UCSD-AML1 (cell line): Measurements from ENCODE around the gene UIMC1.
"Not testable (repeated sequence)": the region's sequence is repeated elsewhere in the genome, so short reads cannot be mapped to it uniquely, and the experiment has no call there.

ENCODE experiments used
- DNase-seq: peaks from one replicate; lab custom pipeline; 2025; ENCODE audit not compliant: unreplicated experiment; lab: John Stamatoyannopoulos, UW

UIMC1 gene

DNA sequence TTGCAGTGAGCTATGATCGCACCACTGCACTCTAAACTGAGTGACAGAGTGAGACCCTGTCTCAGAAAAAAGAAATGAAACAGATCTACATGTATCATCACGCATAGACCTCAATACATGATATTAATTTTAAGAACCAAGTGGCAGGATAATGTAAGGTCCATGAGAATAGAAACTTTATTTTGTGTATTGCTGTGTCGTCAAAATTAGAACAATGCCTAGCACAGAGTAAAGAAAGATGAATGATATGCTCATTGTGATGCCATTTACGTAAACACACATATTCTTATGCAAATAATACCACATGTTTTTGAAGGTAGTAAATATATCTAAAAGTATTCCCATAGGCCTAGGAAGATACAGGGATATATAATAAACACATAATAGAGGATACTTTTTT is 3.6 kb upstream of the UIMC1 start:
- DNase-seq = no peak

GRCh38 chr5:177008716-177009115 is 2.1 kb upstream of the UIMC1 start:
- no peak for DNase-seq

DNA sequence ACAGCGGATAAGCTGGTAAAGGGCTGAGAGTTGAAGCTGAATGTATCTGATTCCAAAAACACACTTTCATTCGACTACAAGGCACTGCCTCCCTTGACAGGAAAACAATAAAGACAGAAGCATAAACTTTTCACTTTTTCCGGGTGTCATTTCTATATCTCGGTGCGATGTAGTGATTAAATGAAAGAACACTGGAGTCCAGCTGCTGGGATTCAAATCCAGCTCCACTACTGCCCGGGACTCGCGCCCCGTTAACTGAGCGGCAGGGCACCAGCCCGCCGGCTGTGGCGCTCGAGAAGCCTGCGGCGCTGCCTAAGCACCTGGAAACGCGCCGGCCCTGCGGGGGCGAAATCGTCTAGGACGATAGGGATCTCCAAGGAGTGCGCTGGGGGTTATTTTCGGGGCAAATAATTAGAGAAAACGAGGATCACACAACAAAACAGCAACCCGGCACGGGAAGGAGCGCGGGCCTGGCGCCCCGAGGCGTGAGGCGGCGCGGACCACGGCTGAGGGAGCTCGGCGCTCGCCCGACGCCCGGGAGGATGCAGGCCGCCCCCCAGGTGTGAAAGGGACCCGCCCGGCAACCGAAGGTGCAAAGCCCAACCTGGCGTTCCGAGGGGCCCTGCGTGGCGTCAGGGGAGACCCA is 837 bp downstream of the UIMC1 start:
- peak; percentile 74 for DNase-seq

GRCh38 chr5:177004961-177005360 is 1.6 kb downstream of the UIMC1 start:
- DNase-seq = no peak

DNA sequence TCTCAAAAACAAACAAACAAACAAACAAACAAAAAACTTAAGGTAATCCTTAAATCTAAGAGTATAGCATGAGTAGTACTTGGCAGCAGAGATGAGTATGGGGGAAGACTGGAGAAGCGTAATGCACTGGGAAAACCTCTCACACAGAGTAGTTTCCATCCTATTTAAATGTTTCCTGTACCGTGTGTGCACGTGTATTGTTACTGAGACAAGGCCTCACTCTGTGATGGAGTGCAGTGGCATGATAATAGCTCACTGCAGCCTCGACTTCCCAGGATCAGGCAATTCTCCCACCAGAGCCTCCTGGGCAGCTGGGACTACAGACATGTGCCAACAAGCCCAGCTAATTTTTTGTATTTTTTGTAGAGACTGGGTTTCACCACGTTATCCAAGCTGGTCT is 2.9 kb downstream of the UIMC1 start:
- no peak for DNase-seq

- DNase-seq = not testable (repeated sequence)
Measured at GRCh38 chr5:176999526-176999925, 7.1 kb downstream of the UIMC1 start.

DNA sequence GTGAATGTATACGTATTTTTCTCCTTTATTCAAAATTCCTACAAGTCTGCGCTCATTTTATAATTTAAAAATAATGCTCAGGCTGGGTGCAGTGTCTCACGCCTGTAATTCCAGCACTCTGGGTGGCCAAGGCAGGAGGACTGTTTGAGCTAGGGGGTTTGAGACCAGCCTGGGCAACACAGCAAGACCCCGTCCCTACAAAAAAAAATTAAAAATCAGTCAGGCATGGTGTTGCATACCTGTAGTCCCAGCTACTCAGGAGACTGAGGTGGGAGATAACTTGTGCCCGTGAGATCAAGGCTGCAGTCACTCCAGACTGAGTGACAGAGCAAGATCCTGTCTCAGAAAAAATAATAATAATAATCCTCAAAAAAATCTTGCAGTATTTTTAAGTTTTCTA is 7.8 kb downstream of the UIMC1 start:
- DNase-seq = no peak

DNA sequence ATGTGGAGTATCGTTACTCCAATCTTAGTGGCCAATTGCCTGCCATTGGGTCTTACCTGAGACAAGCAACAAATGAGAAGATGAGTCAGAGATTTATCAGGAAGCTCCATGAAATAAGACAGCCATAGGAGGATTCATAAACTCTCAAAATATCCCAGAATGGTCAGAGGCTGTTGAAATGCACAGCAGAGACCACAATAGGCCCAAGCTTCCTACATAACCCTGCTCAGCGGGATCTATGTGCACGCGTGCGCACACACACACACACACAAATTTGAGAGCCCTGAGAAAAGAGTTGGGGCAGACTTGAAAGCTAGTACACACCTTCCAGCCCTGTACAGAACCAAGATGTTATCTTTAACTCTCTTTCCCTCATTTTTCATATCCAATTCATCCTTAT is 9.8 kb downstream of the UIMC1 start:
- DNase-seq = no peak

DNA sequence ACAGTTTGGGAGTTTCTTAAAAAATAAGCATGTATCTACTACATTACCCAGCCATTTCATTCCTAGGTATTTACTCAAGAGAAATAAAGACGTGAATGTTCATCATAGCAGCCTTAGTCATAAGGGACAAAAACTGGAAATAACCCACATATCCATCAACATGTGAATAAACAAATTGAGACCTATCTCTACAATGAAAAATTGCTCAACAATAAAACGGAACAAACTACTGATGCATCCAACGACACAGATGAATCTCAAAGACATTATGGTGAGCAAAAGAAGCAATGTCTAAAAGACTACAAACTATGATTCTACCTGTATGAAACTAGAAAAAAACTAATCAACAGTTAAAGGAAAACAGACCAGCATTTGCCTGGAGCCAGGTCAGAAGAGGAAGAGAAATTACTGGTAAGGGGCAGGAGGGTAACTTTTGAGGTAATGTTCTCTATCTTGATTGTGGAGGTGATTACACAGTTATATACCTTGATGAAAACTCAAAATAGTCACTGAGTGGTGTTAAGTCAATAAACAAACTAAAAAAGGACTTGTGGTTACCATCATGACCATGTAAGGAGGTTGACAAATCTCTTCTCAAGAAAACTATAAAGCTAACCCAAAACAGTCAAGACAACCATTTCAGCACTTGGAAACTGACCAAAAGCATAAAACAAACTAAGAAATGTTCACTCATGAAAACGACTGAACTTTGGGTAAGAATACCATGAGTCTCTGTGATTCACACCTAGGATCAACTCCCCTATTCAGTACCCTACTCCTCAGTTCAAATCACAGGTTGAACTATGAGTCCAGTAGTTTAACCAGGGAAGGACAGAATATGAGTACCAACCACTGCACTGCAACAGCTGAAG is 10.4 kb downstream of the UIMC1 start:
- no peak for DNase-seq

- no peak for DNase-seq
Measured at GRCh38 chr5:176995122-176995490, 11.5 kb downstream of the UIMC1 start.

DNA sequence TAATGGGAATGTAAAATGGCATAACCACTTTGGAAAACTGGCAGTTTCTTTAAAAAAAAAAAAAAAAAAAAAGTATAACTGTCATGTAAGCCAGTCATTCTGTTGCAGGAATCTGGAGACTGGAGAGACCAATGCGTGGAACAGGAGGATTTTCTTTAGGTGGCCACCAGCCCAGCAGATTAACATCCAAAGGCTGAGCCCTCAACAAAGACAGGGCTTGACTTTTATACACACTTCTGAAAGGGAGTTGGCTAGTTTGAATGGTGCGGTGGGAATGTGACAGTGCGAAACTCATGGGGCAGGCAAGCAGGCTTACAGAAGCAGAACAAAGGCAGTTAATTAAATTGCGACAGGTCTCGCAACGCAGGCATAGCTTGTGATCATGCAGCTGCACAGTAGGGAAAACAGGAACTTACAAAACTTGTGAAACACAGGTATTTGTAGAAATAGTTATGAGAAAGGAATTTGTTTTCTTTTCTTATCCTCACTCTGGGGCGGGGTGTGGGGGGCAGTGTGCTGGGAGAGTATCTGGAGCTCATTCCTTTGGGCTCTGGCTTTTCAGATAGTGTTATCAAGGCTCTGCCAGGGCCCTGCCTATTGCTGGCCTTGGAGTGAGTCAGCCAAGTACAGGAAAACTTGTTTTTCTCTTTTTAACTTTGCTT is 12.0 kb downstream of the UIMC1 start:
- DNase-seq = peak; percentile 37

DNA sequence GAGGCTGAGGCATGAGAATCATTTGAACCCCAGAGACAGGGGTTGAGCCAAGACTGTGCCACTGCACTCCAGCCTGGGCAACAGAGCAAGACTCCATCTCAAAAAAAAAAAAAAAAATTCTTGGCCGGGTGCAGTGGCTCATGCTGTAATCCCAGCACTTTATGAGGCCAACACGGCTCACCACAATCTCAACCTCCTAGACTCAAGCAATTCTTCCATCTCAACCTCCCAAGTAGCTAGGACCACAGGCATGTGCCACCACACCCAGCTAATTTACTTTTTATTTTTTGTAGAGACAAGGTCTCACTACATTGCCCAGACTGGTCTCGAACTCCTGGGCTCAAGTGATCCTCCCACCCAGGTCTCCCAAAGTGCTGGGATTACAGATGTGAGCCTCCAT is 13.5 kb downstream of the UIMC1 start:
- DNase-seq = not testable (repeated sequence)

DNA sequence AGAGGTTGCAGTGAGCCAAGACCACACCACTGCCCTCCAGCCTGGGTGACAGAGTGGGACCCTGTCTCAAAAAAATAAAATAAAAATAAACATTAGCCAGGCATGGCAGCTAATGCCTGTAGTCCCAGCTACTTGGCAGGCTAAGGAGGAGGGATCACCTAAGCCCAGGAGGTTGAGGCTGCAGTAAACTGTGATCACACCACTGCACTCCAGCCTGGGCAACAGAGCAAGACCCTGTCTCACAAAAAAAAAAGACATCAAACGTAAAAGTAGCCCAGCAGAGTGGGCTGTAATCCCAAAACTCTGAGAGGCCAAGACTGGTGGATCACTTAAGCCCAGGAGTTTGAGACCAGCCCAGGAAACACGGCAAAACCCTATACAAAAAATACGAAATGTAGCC is 19.0 kb downstream of the UIMC1 start:
- no peak for DNase-seq

DNA sequence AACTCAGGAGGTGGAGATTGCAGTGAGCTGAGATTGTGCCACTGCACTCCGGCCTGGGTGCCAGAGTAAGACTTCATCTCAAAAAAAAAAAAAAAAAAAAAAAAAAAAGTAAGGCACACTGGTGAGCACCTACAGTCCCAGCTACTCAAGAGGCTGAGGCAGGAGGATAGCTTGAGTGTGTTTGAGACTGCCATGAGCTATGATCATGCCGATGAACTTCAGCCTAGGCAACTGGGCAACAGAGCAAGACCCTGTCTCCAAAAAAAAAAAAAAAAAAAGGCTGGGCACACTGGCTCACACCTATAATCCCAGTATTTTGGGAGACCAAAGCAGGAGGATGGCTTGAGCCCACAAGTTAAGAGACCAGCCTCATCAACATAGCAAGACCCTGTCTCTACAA is 20.3 kb downstream of the UIMC1 start:
- no peak for DNase-seq

GRCh38 chr5:176985516-176985915 is 21.1 kb downstream of the UIMC1 start:
- no peak for DNase-seq

DNA sequence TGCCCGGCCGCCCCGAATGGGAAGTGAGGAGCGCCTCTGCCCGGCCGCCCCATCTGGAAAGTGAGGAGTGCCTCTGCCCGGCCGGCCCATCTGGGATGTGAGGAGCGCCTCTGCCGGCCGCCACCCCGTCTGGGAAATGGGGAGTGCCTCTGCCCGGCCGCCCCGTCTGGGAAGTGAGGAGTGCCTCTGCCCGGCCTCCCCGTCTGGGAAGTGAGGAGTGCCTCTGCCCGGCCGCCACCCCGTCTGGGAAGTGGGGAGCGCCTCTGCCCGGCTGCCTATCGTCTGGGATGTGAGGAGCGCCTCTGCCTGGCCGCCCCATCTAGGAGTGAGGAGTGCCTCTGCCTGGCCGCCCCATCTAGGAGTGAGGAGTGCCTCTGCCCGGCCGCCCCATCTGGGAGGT is 22.4 kb downstream of the UIMC1 start:
- not testable (repeated sequence) for DNase-seq

- not testable (repeated sequence) for DNase-seq
Measured at GRCh38 chr5:176983593-176983992, 23.0 kb downstream of the UIMC1 start.

DNA sequence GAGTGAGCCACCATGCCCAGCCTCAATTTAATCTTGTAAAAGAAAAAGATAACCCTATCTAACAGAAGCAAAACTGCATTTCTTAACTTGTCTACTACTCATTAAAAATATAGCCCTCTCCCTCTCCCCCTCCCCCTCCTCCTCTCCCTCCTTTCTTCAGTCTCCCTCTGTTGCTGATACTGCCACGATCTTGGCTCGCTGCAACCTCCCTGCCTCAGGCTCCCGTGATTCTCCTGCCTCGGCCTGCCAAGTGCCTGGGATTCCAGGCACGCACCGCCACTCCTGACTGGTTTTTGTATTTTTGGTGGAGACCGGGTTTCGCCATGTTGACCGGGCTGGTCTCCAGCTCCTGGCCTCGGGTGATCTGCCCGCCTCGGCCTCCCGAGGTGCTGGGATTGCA is 23.5 kb downstream of the UIMC1 start:
- not testable (repeated sequence) for DNase-seq

DNA sequence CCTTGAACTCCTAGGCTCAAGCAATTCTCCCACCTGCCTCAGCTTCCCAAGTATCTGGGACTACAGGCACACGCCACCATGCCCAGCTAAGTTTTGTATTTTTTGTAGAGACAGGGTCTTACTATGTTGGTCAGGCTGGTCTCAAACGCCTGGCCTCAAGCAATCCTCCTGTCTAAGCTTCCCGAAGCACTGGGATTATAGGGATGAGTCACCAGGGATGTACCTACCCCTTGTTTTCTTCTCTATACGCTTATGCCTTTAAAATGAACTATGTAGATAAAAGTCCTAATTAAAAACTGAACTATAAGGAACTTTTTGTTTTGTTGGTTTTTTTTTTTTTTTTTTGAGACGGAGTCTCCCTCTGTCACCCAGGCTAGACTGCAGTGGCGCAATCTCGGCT is 25.8 kb downstream of the UIMC1 start:
- no peak for DNase-seq

DNA sequence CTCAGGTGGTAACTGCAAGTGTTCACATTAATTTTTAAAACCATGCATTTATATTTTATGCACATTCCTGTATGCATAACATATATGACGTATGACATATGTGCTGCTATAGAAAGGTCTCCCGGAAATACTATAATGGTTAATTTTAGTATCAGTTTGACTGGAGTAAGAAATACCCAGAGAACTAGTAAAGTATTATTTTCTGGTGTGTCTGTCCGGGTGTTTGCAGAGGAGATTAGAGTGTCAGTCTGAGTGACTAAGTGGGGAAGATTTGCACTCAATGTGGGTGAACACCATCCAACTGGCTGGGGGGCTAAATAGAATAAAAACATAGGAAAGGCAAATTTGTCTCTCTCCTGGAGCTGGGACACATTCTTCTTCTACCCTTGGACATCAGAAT is 26.9 kb downstream of the UIMC1 start:
- no peak for DNase-seq

- no peak for DNase-seq
Measured at GRCh38 chr5:176965633-176966032, 40.9 kb downstream of the UIMC1 start.

GRCh38 chr5:176959051-176959450 is 47.5 kb downstream of the UIMC1 start:
- DNase-seq = no peak
